ENCODE results near the gene RALGAPA2.

RALGAPA2 gene

DNA sequence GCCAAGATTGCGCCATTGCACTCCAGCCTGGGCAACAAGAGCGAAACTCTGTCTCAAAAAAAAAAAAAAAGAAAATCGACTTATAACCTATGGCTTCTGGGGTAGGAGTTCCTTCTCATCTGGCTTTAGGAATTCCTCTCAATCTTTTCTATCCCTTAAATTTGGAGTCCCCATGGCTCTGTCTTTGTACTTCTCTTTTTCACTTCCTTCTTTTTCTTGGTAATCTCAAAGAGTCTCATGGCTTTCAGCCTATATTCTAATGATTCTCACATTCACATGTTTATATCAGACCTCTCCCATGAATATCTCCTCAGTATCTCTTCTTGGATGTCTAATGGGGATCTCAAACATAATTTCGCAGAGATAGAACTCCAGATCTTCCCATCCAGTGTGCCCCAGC lies 42.8 kb upstream of the RALGAPA2 start:
- no peak for DNase-seq (ENCODE audit: low read depth in 1 of 2, low spot score in 1 of 2)
- Histone ChIP-seq H3K27me3 (ENCODE audit: insufficient read depth, poor library complexity, severe bottlenecking) (no peaks in the 10 kb centered on the region), H3K27ac (replicated peaks) (peak overlapping the region; percentile 32; the same call in 1 of the 2 replicates), H3K4me3 (replicated peaks; ENCODE audit: insufficient read depth, low read length) (no peak overlapping the region)
- TF ChIP-seq, protein P1, sequence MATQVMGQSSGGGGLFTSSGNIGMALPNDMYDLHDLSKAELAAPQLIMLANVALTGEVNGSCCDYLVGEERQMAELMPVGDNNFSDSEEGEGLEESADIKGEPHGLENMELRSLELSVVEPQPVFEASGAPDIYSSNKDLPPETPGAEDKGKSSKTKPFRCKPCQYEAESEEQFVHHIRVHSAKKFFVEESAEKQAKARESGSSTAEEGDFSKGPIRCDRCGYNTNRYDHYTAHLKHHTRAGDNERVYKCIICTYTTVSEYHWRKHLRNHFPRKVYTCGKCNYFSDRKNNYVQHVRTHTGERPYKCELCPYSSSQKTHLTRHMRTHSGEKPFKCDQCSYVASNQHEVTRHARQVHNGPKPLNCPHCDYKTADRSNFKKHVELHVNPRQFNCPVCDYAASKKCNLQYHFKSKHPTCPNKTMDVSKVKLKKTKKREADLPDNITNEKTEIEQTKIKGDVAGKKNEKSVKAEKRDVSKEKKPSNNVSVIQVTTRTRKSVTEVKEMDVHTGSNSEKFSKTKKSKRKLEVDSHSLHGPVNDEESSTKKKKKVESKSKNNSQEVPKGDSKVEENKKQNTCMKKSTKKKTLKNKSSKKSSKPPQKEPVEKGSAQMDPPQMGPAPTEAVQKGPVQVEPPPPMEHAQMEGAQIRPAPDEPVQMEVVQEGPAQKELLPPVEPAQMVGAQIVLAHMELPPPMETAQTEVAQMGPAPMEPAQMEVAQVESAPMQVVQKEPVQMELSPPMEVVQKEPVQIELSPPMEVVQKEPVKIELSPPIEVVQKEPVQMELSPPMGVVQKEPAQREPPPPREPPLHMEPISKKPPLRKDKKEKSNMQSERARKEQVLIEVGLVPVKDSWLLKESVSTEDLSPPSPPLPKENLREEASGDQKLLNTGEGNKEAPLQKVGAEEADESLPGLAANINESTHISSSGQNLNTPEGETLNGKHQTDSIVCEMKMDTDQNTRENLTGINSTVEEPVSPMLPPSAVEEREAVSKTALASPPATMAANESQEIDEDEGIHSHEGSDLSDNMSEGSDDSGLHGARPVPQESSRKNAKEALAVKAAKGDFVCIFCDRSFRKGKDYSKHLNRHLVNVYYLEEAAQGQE (IDR thresholded peaks at IDR 0.05; ENCODE audit: insufficient replicate concordance, low read depth) = no peak
- no peak for TF ChIP-seq POLR2AphosphoS5 (IDR thresholded peaks at IDR 0.05; ENCODE audit: low read depth)
- TF ChIP-seq CTCF (IDR thresholded peaks at IDR 0.05; ENCODE audit: insufficient read depth, low read length) = no peak
- TF ChIP-seq SPI1 (IDR thresholded peaks at IDR 0.05; ENCODE audit: borderline replicate concordance, low read depth) = peak; percentile 96
- TF ChIP-seq GABPA (IDR thresholded peaks at IDR 0.05; ENCODE audit: low read depth) = no peak

GRCh38 chr20:20754714-20755113 lies 42.3 kb upstream of the RALGAPA2 start:
- DNase-seq (ENCODE audit: low read depth in 1 of 2, low spot score in 1 of 2) = no peak
- Histone ChIP-seq H3K27ac (replicated peaks) (peak overlapping the region; percentile 32; the same call in 1 of the 2 replicates), H3K27me3 (ENCODE audit: insufficient read depth, poor library complexity, severe bottlenecking) (no peaks in the 10 kb centered on the region), H3K4me3 (replicated peaks; ENCODE audit: insufficient read depth, low read length) (no peak overlapping the region)
- TF ChIP-seq POLR2AphosphoS5 (IDR thresholded peaks at IDR 0.05; ENCODE audit: low read depth) = no peak
- no peak for TF ChIP-seq CTCF (IDR thresholded peaks at IDR 0.05; ENCODE audit: insufficient read depth, low read length)
- no peak for TF ChIP-seq SPI1 (IDR thresholded peaks at IDR 0.05; ENCODE audit: borderline replicate concordance, low read depth)
- TF ChIP-seq, protein P1 (IDR thresholded peaks at IDR 0.05; ENCODE audit: insufficient replicate concordance, low read depth) = no peak
- TF ChIP-seq GABPA (IDR thresholded peaks at IDR 0.05; ENCODE audit: low read depth) = no peak

DNA sequence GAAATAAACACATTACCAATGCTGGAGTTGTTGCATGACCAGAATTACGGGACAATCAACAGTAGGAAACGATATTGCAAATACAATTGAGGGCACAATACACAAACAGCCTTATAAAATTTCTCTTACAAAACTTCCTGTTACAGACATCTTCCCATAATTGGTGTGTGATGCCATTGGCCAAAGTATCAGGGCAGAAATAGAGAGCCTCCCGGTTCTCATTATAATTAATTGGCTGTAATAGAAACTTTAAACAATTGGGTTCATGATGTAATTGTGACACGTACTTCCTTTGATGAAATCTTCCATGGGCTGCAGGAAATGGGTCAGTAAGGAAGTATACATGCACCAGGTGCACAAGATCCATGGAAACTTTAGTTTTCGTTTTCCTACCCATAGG lies 40.3 kb upstream of the RALGAPA2 start:
- Histone ChIP-seq H3K27ac (replicated peaks) (peak overlapping the region; percentile 65), H3K27me3 (ENCODE audit: insufficient read depth, poor library complexity, severe bottlenecking) (no peaks in the 10 kb centered on the region), H3K4me3 (replicated peaks; ENCODE audit: insufficient read depth, low read length) (no peak overlapping the region)
- DNase-seq (ENCODE audit: low read depth in 1 of 2, low spot score in 1 of 2) = peak; percentile 40 to 45
- TF ChIP-seq CTCF (IDR thresholded peaks at IDR 0.05; ENCODE audit: insufficient read depth, low read length) (no peak), SPI1 (IDR thresholded peaks at IDR 0.05; ENCODE audit: borderline replicate concordance, low read depth) (no peak), GABPA (IDR thresholded peaks at IDR 0.05; ENCODE audit: low read depth) (no peak), POLR2AphosphoS5 (IDR thresholded peaks at IDR 0.05; ENCODE audit: low read depth) (no peak)
- TF ChIP-seq, protein P1 (IDR thresholded peaks at IDR 0.05; ENCODE audit: insufficient replicate concordance, low read depth) = no peak

Measured in HL-60 (cell line).